GM23338 (cell line): ENCODE measurements around the gene YLPM1. TPM values are rescaled to one million over a fixed set of nuclear protein-coding genes. Genes with fewer than 3 reads are reported as not detected.

Source experiments
- ATAC-seq: fragments of 200-7000 bp; cut with Tn5 transposase; 3 replicates; pipeline ENCODE4 v1.9.1; 2020
- DNase-seq: peaks from one replicate; pipeline ENCODE4 v3.0.0-alpha.2; 2015; ENCODE audit warnings: low spot score
- H2AFZ ChIP-seq: fragments of 200-600 bp; sonication (generic); 2 replicates; pipeline ENCODE4 v1.8.0; 2016; ENCODE audit warnings: antibody characterized with exemption, mild to moderate bottlenecking, moderate library complexity
- H3F3A ChIP-seq: fragments of 200-600 bp; sonication (generic); replicated peaks from 2 replicates; pipeline ENCODE4 v1.8.0; 2017; ENCODE audit warnings: antibody characterized with exemption, mixed run types, low read depth
- H3K27ac ChIP-seq: fragments of 200-600 bp; sonication (generic); 2 replicates; pipeline ENCODE4 v1.6.1; 2016; ENCODE audit warnings: low read depth
- H3K27me3 ChIP-seq: fragments of 200-600 bp; sonication (generic); 2 replicates; pipeline ENCODE4 v1.8.0; 2016; ENCODE audit warnings: mild to moderate bottlenecking, mixed run types, moderate library complexity; ENCODE audit not compliant: insufficient read depth
- H3K36me3 ChIP-seq: fragments of 200-600 bp; sonication (generic); 2 replicates; pipeline ENCODE4 v1.8.0; 2016; ENCODE audit warnings: mild to moderate bottlenecking; ENCODE audit not compliant: insufficient read depth
- H3K4me1 ChIP-seq: fragments of 200-600 bp; sonication (generic); 2 replicates; pipeline ENCODE4 v1.8.0; 2016; ENCODE audit warnings: mild to moderate bottlenecking, moderate library complexity; ENCODE audit not compliant: insufficient read depth
- H3K4me2 ChIP-seq: fragments of 200-600 bp; sonication (generic); 2 replicates; pipeline ENCODE4 v1.7.1; 2017; ENCODE audit warnings: mixed run types
- H3K4me3 ChIP-seq: fragments of 200-600 bp; sonication (generic); 2 replicates; pipeline ENCODE4 v1.6.1; 2016; ENCODE audit warnings: mixed run types
- H3K79me2 ChIP-seq: fragments of 200-600 bp; sonication (generic); replicated peaks from 2 replicates; pipeline ENCODE4 v1.8.0; 2017; ENCODE audit warnings: mild to moderate bottlenecking; ENCODE audit not compliant: insufficient read depth
- H3K9me2 ChIP-seq: fragments of 200-600 bp; sonication (generic); 2 replicates; pipeline ENCODE4 v1.8.0; 2017; ENCODE audit not compliant: insufficient read depth
- H4K20me1 ChIP-seq: fragments of 200-600 bp; sonication (generic); replicated peaks from 2 replicates; pipeline ENCODE4 v1.8.0; 2017; ENCODE audit warnings: mild to moderate bottlenecking; ENCODE audit not compliant: insufficient read depth
- H3K27ac Mint-ChIP-seq: 2 replicates; pipeline ENCODE4 v1.8.0; 2020; ENCODE audit warnings: inconsistent platforms, mild to moderate bottlenecking, moderate library complexity, mixed read lengths
- H3K27me3 Mint-ChIP-seq: 3 replicates; pipeline ENCODE4 v1.8.0; 2022; ENCODE audit warnings: low read depth, mild to moderate bottlenecking, moderate library complexity, mixed read lengths, inconsistent platforms; ENCODE audit not compliant: insufficient read depth, poor library complexity
- H3K36me3 Mint-ChIP-seq: 3 replicates; pipeline ENCODE4 v1.8.0; 2021; ENCODE audit warnings: low read depth, mild to moderate bottlenecking, inconsistent platforms, moderate library complexity, mixed read lengths
- H3K4me1 Mint-ChIP-seq: 3 replicates; pipeline ENCODE4 v1.8.0; 2020; ENCODE audit warnings: mild to moderate bottlenecking, inconsistent platforms, mixed read lengths
- H3K4me3 Mint-ChIP-seq: 3 replicates; pipeline ENCODE4 v1.8.0; 2021; ENCODE audit warnings: moderate library complexity, mild to moderate bottlenecking, inconsistent platforms, mixed read lengths
- H3K9me3 Mint-ChIP-seq: 3 replicates; pipeline ENCODE4 v1.8.0; 2020; ENCODE audit warnings: moderate library complexity, mild to moderate bottlenecking, inconsistent platforms, mixed read lengths
- CREB1 ChIP-seq: fragments of 250-450 bp; sonication (Bioruptor Pico); IDR thresholded peaks from 2 replicates; pipeline ENCODE4 v1.5.0; 2020; ENCODE audit warnings: low read depth, mild to moderate bottlenecking, moderate library complexity
- NANOG ChIP-seq: IDR thresholded peaks from 2 replicates; pipeline ENCODE4 v1.6.1; 2016; ENCODE audit warnings: antibody characterized with exemption, borderline replicate concordance
- STAT1 ChIP-seq: IDR thresholded peaks from one replicate; pipeline ENCODE4 v1.6.1; 2016; ENCODE audit warnings: antibody characterized with exemption; ENCODE audit not compliant: unreplicated experiment
- ZNF331 ChIP-seq: fragments of 250-450 bp; sonication (Bioruptor Pico); IDR thresholded peaks from 2 replicates; pipeline ENCODE4 v1.5.0; 2020; ENCODE audit warnings: low read depth, mild to moderate bottlenecking, moderate library complexity
- polyA plus RNA-seq: library from polyadenylated mRNA; unstranded; fragments of >200 nt; fragmentation: Nextera tagmentation; extraction: Ambion mirVana; gene quantifications from 2 replicates; pipeline ENCODE4 v1.2.1, GENCODE V29; 2016
- total RNA-seq: library from RNA; depleted of rRNA; stranded (reverse); fragments of >200 nt; shearing (Covaris generic); gene quantifications from 2 replicates; pipeline ENCODE4 v1.2.3, GENCODE V29; 2014
- TF ChIP-seq, protein P1 (sequence below): IDR thresholded peaks from one replicate; pipeline ENCODE4 v1.6.1; 2018; ENCODE audit warnings: antibody characterized with exemption; ENCODE audit not compliant: unreplicated experiment
- TF ChIP-seq, protein P2 (sequence below): fragments of 250-450 bp; sonication (Bioruptor Pico); IDR thresholded peaks from 2 replicates; pipeline ENCODE4 v1.5.0; 2020; ENCODE audit warnings: mild to moderate bottlenecking, moderate library complexity
- TF ChIP-seq, protein P3 (sequence below): IDR thresholded peaks from 2 replicates; pipeline ENCODE4 v1.6.1; 2016; ENCODE audit warnings: antibody characterized with exemption

YLPM1 gene
- total and polyA plus RNA-seq, 2 experiments from 2014 or later, result 39.2 to 58.4 TPM

DNA sequence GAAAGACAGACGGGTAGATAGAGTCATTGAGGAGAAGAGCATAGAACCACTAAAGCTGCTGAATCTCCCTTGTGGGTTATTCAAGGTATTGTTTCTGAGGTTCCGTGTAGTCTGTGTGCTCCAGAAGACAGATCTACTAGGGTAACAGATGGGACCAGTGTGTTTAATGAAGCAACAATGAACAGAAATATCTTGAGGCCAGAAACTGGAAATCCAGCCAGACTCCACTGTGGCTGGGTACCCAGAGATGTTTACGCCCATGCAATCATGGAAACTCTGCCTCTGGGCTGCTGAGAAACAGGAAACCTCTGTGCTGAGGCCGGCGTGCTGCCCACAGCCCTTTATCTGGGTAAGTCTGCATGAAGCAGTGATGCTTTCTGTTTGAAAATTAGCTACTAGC lies 104.6 kb downstream of the YLPM1 start:
- Mint-ChIP-seq H3K4me3 (no peak overlapping the region), H3K27me3 (peaks cover 1% of the 10 kb centered on the region), H3K27ac (no peak overlapping the region), H3K36me3 (no peaks in the 10 kb centered on the region), H3K9me3 (no peaks in the 10 kb centered on the region), H3K4me1 (peaks cover 2% of the 10 kb centered on the region; the same call in 1 of the 3 replicates)
- 0 out of 2 replicates have a peak overlapping the region, but pooled peaks have one; percentile 38 for H2AFZ ChIP-seq
- no peaks in the 10 kb centered on the region for H3K36me3 ChIP-seq
- no peak for DNase-seq
- H3K9me2 ChIP-seq, result no peaks in the 10 kb centered on the region
- H3K27ac ChIP-seq, result no peak overlapping the region
- no peaks in the 10 kb centered on the region for H3K79me2 ChIP-seq
- H3K4me2 ChIP-seq, result no peak overlapping the region
- ATAC-seq, result no peak
- H3F3A ChIP-seq, result no peaks in the 10 kb centered on the region
- no peaks in the 10 kb centered on the region for H3K27me3 ChIP-seq
- no peak overlapping the region for H3K4me3 ChIP-seq
- H3K4me1 ChIP-seq, result no peaks in the 10 kb centered on the region
- H4K20me1 ChIP-seq, result no peaks in the 10 kb centered on the region
- TF ChIP-seq ZNF331 (CRISPR knock-in tag) (no peak), STAT1 (no peak), NANOG (no peak), CREB1 (CRISPR knock-in tag) (no peak)
- TF ChIP-seq, protein P1, sequence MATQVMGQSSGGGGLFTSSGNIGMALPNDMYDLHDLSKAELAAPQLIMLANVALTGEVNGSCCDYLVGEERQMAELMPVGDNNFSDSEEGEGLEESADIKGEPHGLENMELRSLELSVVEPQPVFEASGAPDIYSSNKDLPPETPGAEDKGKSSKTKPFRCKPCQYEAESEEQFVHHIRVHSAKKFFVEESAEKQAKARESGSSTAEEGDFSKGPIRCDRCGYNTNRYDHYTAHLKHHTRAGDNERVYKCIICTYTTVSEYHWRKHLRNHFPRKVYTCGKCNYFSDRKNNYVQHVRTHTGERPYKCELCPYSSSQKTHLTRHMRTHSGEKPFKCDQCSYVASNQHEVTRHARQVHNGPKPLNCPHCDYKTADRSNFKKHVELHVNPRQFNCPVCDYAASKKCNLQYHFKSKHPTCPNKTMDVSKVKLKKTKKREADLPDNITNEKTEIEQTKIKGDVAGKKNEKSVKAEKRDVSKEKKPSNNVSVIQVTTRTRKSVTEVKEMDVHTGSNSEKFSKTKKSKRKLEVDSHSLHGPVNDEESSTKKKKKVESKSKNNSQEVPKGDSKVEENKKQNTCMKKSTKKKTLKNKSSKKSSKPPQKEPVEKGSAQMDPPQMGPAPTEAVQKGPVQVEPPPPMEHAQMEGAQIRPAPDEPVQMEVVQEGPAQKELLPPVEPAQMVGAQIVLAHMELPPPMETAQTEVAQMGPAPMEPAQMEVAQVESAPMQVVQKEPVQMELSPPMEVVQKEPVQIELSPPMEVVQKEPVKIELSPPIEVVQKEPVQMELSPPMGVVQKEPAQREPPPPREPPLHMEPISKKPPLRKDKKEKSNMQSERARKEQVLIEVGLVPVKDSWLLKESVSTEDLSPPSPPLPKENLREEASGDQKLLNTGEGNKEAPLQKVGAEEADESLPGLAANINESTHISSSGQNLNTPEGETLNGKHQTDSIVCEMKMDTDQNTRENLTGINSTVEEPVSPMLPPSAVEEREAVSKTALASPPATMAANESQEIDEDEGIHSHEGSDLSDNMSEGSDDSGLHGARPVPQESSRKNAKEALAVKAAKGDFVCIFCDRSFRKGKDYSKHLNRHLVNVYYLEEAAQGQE, result no peak
- TF ChIP-seq, protein P2, sequence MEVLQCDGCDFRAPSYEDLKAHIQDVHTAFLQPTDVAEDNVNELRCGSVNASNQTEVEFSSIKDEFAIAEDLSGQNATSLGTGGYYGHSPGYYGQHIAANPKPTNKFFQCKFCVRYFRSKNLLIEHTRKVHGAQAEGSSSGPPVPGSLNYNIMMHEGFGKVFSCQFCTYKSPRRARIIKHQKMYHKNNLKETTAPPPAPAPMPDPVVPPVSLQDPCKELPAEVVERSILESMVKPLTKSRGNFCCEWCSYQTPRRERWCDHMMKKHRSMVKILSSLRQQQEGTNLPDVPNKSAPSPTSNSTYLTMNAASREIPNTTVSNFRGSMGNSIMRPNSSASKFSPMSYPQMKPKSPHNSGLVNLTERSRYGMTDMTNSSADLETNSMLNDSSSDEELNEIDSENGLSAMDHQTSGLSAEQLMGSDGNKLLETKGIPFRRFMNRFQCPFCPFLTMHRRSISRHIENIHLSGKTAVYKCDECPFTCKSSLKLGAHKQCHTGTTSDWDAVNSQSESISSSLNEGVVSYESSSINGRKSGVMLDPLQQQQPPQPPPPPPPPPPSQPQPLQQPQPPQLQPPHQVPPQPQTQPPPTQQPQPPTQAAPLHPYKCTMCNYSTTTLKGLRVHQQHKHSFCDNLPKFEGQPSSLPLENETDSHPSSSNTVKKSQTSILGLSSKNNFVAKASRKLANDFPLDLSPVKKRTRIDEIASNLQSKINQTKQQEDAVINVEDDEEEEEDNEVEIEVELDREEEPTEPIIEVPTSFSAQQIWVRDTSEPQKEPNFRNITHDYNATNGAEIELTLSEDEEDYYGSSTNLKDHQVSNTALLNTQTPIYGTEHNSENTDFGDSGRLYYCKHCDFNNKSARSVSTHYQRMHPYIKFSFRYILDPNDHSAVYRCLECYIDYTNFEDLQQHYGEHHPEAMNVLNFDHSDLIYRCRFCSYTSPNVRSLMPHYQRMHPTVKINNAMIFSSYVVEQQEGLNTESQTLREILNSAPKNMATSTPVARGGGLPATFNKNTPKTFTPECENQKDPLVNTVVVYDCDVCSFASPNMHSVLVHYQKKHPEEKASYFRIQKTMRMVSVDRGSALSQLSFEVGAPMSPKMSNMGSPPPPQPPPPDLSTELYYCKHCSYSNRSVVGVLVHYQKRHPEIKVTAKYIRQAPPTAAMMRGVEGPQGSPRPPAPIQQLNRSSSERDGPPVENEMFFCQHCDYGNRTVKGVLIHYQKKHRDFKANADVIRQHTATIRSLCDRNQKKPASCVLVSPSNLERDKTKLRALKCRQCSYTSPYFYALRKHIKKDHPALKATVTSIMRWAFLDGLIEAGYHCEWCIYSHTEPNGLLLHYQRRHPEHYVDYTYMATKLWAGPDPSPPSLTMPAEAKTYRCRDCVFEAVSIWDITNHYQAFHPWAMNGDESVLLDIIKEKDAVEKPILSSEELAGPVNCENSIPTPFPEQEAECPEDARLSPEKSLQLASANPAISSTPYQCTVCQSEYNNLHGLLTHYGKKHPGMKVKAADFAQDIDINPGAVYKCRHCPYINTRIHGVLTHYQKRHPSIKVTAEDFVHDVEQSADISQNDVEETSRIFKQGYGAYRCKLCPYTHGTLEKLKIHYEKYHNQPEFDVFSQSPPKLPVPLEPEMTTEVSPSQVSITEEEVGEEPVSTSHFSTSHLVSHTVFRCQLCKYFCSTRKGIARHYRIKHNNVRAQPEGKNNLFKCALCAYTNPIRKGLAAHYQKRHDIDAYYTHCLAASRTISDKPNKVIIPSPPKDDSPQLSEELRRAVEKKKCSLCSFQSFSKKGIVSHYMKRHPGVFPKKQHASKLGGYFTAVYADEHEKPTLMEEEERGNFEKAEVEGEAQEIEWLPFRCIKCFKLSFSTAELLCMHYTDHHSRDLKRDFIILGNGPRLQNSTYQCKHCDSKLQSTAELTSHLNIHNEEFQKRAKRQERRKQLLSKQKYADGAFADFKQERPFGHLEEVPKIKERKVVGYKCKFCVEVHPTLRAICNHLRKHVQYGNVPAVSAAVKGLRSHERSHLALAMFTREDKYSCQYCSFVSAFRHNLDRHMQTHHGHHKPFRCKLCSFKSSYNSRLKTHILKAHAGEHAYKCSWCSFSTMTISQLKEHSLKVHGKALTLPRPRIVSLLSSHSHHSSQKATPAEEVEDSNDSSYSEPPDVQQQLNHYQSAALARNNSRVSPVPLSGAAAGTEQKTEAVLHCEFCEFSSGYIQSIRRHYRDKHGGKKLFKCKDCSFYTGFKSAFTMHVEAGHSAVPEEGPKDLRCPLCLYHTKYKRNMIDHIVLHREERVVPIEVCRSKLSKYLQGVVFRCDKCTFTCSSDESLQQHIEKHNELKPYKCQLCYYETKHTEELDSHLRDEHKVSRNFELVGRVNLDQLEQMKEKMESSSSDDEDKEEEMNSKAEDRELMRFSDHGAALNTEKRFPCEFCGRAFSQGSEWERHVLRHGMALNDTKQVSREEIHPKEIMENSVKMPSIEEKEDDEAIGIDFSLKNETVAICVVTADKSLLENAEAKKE (CRISPR knock-in tag), result no peak
- TF ChIP-seq, protein P3, sequence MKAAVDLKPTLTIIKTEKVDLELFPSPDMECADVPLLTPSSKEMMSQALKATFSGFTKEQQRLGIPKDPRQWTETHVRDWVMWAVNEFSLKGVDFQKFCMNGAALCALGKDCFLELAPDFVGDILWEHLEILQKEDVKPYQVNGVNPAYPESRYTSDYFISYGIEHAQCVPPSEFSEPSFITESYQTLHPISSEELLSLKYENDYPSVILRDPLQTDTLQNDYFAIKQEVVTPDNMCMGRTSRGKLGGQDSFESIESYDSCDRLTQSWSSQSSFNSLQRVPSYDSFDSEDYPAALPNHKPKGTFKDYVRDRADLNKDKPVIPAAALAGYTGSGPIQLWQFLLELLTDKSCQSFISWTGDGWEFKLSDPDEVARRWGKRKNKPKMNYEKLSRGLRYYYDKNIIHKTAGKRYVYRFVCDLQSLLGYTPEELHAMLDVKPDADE, result no peak
